ENCODE results near the gene SYCE3. TPM values are rescaled to one million over a fixed set of nuclear protein-coding genes. Genes with fewer than 3 reads are reported as not detected.

The SYCE3 gene
- total RNA-seq, 1 donor from 2014 or later, result not detected

Other genes with a start within 250 kb of the SYCE3 start
- 2.9 TPM for gene DENND6B, start 235.9 kb downstream of the SYCE3 start, total RNA-seq
- gene PPP6R2, start 219.6 kb downstream of the SYCE3 start, total RNA-seq, result 31.5 TPM
- gene SBF1, start 87.9 kb downstream of the SYCE3 start, total RNA-seq, result 31.9 TPM
- gene ADM2, start 81.4 kb downstream of the SYCE3 start, total RNA-seq, result 0.39 TPM
- not detected for gene MIOX, start 76.1 kb downstream of the SYCE3 start, total RNA-seq
- 16.1 TPM for gene LMF2, start 55.2 kb downstream of the SYCE3 start, total RNA-seq
- 29.7 TPM for gene NCAPH2, start 54.7 kb downstream of the SYCE3 start, total RNA-seq
- 0.59 TPM for gene SCO2, start 37.3 kb downstream of the SYCE3 start, total RNA-seq
- gene TYMP, start 32.9 kb downstream of the SYCE3 start, total RNA-seq, result 16.3 TPM
- gene KLHDC7B, start 17.0 kb downstream of the SYCE3 start, total RNA-seq, result 0.30 TPM
- 10.3 TPM for gene CPT1B, start 15.5 kb upstream of the SYCE3 start, total RNA-seq
- 28.3 TPM for gene CHKB, start 19.9 kb upstream of the SYCE3 start, total RNA-seq
- 1.6 TPM for gene MAPK8IP2, start 37.9 kb upstream of the SYCE3 start, total RNA-seq
- 8.4 TPM for gene ARSA, start 65.2 kb upstream of the SYCE3 start, total RNA-seq
- gene SHANK3, start 109.9 kb upstream of the SYCE3 start, total RNA-seq, result 7.2 TPM
- gene ACR, start 175.3 kb upstream of the SYCE3 start, total RNA-seq, result 0.39 TPM
- 8.7 TPM for gene RABL2B, start 220.7 kb upstream of the SYCE3 start, total RNA-seq